H9 (cell line): ENCODE measurements around the gene CRHR2. TPM values are rescaled to one million over a fixed set of nuclear protein-coding genes. Genes with fewer than 3 reads are reported as not detected.

Experiments
- DNase-seq: peaks from one replicate; pipeline ENCODE4 v3.0.0-alpha.2; 2017
- H2AFZ ChIP-seq: one replicate; pipeline ENCODE4 v1.6.1; 2013; ENCODE audit warnings: mild to moderate bottlenecking, low read length, control low read depth, moderate library complexity
- H2AK5ac ChIP-seq: 2 replicates; pipeline ENCODE4 v1.6.1; 2013; ENCODE audit warnings: low read length, control low read depth, mixed read lengths; ENCODE audit not compliant: insufficient read length
- H2BK120ac ChIP-seq: one replicate; pipeline ENCODE4 v1.6.1; 2013; ENCODE audit warnings: low read depth, mild to moderate bottlenecking, low read length, control low read depth, inconsistent platforms; ENCODE audit not compliant: poor library complexity, severe bottlenecking
- H2BK12ac ChIP-seq: 2 replicates; pipeline ENCODE4 v1.6.1; 2013; ENCODE audit warnings: low read length, control low read depth, mixed read lengths, low read depth; ENCODE audit not compliant: insufficient read length
- H2BK15ac ChIP-seq: 2 replicates; pipeline ENCODE4 v1.6.1; 2013; ENCODE audit warnings: low read depth, low read length, control low read depth
- H2BK20ac ChIP-seq: one replicate; pipeline ENCODE4 v1.6.1; 2013; ENCODE audit warnings: low read depth, mild to moderate bottlenecking, low read length, control low read depth, inconsistent platforms; ENCODE audit not compliant: poor library complexity, severe bottlenecking
- H2BK5ac ChIP-seq: 2 replicates; pipeline ENCODE4 v1.6.1; 2013; ENCODE audit warnings: low read length, control low read depth, mixed read lengths; ENCODE audit not compliant: insufficient read length
- H3K14ac ChIP-seq: 2 replicates; pipeline ENCODE4 v1.6.1; 2013; ENCODE audit warnings: low read length, control low read depth; ENCODE audit not compliant: insufficient read depth
- H3K18ac ChIP-seq: 2 replicates; pipeline ENCODE4 v1.6.1; 2013; ENCODE audit warnings: low read depth, mild to moderate bottlenecking, mixed read lengths, low read length, control low read depth; ENCODE audit not compliant: insufficient read length
- H3K23ac ChIP-seq: 2 replicates; pipeline ENCODE4 v1.6.1; 2013; ENCODE audit warnings: low read length, control low read depth, mixed read lengths, low read depth; ENCODE audit not compliant: insufficient read length
- H3K23me2 ChIP-seq: 2 replicates; pipeline ENCODE4 v1.6.1; 2013; ENCODE audit warnings: low read depth, mild to moderate bottlenecking, mixed read lengths, low read length, control low read depth; ENCODE audit not compliant: insufficient read length, poor library complexity, severe bottlenecking
- H3K27ac ChIP-seq: 2 replicates; pipeline ENCODE4 v1.5.1; 2013; ENCODE audit warnings: low read length, control low read depth, mixed read lengths, low read depth; ENCODE audit not compliant: insufficient read length
- H3K27me3 ChIP-seq: 2 replicates; pipeline ENCODE4 v1.6.1; 2013; ENCODE audit warnings: low read length, control low read depth, inconsistent platforms; ENCODE audit not compliant: insufficient read depth
- H3K4ac ChIP-seq: 2 replicates; pipeline ENCODE4 v1.6.1; 2013; ENCODE audit warnings: low read depth, mild to moderate bottlenecking, control low read depth, inconsistent platforms, low read length, moderate library complexity
- H3K4me1 ChIP-seq: 2 replicates; pipeline ENCODE4 v1.6.1; 2013; ENCODE audit warnings: low read length, control low read depth, inconsistent platforms; ENCODE audit not compliant: insufficient read depth
- H3K4me2 ChIP-seq: 2 replicates; pipeline ENCODE4 v1.6.1; 2013; ENCODE audit warnings: low read length, control low read depth, mixed read lengths; ENCODE audit not compliant: insufficient read length, insufficient read depth
- H3K56ac ChIP-seq: 2 replicates; pipeline ENCODE4 v1.6.1; 2013; ENCODE audit warnings: low read depth, mild to moderate bottlenecking, mixed read lengths, low read length, control low read depth; ENCODE audit not compliant: insufficient read length
- H3K79me1 ChIP-seq: 2 replicates; pipeline ENCODE4 v1.6.1; 2013; ENCODE audit warnings: low read depth, mild to moderate bottlenecking, moderate library complexity, low read length, control low read depth, inconsistent platforms; ENCODE audit not compliant: insufficient read depth, poor library complexity, severe bottlenecking
- H3K79me2 ChIP-seq: 2 replicates; pipeline ENCODE4 v1.6.1; 2013; ENCODE audit warnings: low read length, control low read depth, inconsistent platforms; ENCODE audit not compliant: insufficient read depth
- H3K9ac ChIP-seq: 2 replicates; pipeline ENCODE4 v1.6.1; 2013; ENCODE audit warnings: low read length, control low read depth, mixed read lengths; ENCODE audit not compliant: insufficient read length; ENCODE audit errors: extremely low read depth
- H3K9me3 ChIP-seq: one replicate; pipeline ENCODE4 v1.6.1; 2013; ENCODE audit warnings: low read depth, low read length, inconsistent platforms; ENCODE audit not compliant: control insufficient read depth
- H3T11ph ChIP-seq: one replicate; pipeline ENCODE4 v1.6.1; 2013; ENCODE audit warnings: mild to moderate bottlenecking, low read length, control low read depth, inconsistent platforms
- H4K20me1 ChIP-seq: one replicate; pipeline ENCODE4 v1.6.1; 2013; ENCODE audit not compliant: control insufficient read depth, insufficient read length, insufficient read depth
- H4K5ac ChIP-seq: 2 replicates; pipeline ENCODE4 v1.6.1; 2013; ENCODE audit warnings: low read depth, mild to moderate bottlenecking, mixed read lengths, low read length, control low read depth; ENCODE audit not compliant: insufficient read length
- H4K8ac ChIP-seq: replicated peaks from 2 replicates; pipeline ENCODE4 v1.6.1; 2013; ENCODE audit warnings: low read length, control low read depth, mixed read lengths, low read depth; ENCODE audit not compliant: insufficient read length
- H4K91ac ChIP-seq: 2 replicates; pipeline ENCODE4 v1.6.1; 2013; ENCODE audit warnings: low read depth, mild to moderate bottlenecking, moderate library complexity, mixed read lengths, low read length, control low read depth; ENCODE audit not compliant: insufficient read length
- H3K27ac Mint-ChIP-seq, 3 experiments: 2 replicates in 2 of 3; 3 replicates in 1 of 3; pipeline ENCODE4 v1.8.0; 2020 to 2021; ENCODE audit warnings: mixed read lengths in 3 of 3, mild to moderate bottlenecking in 1 of 3, moderate library complexity in 1 of 3
- H3K27me3 Mint-ChIP-seq: 2 replicates; pipeline ENCODE4 v1.8.0; 2021; ENCODE audit warnings: low read depth, mild to moderate bottlenecking, moderate library complexity, mixed read lengths
- H3K36me3 Mint-ChIP-seq, 3 experiments: 2 replicates in 2 of 3; 3 replicates in 1 of 3; pipeline ENCODE4 v1.8.0; 2020 to 2021; ENCODE audit warnings: low read depth in 3 of 3, mixed read lengths in 3 of 3; ENCODE audit not compliant: insufficient read depth in 1 of 3
- H3K4me1 Mint-ChIP-seq, 2 experiments: 2 replicates each; pipeline ENCODE4 v1.8.0; 2020; ENCODE audit warnings: mixed read lengths in 2 of 2
- H3K4me3 Mint-ChIP-seq, 2 experiments: 2 replicates in 1 of 2; 3 replicates in 1 of 2; pipeline ENCODE4 v1.8.0; 2020 to 2021; ENCODE audit warnings: mild to moderate bottlenecking in 2 of 2, mixed read lengths in 2 of 2, moderate library complexity in 1 of 2
- H3K9me3 Mint-ChIP-seq, 2 experiments: 2 replicates in 1 of 2; 3 replicates in 1 of 2; pipeline ENCODE4 v1.8.0; 2020; ENCODE audit warnings: mild to moderate bottlenecking in 2 of 2, mixed read lengths in 2 of 2, moderate library complexity in 1 of 2
- WGBS: extraction: QIAGEN DNeasy Blood & Tissue Kit; methylation state at CpG from one replicate; pipeline ENCODE4 v1.1.7; 2013; ENCODE audit warnings: missing lambda C conversion rate, low lambda C conversion rate, mixed read lengths; ENCODE audit not compliant: insufficient read length; ENCODE audit errors: extremely low coverage; 5-methylcytosine and 5-hydroxymethylcytosine counted together
- total RNA-seq: library from RNA; stranded (reverse); gene quantifications from 2 replicates; pipeline ENCODE4 v1.2.1, GENCODE V29; 2021
- TF ChIP-seq, protein P1 (sequence below): fragments of 200-600 bp; sonication (generic); conservative IDR thresholded peaks from 3 replicates; pipeline ENCODE4 v1.8.0; 2021; ENCODE audit warnings: antibody characterized with exemption, mild to moderate bottlenecking

The CRHR2 gene
- total RNA-seq, 1 experiment from 2014 or later, result 0.07 TPM

DNA sequence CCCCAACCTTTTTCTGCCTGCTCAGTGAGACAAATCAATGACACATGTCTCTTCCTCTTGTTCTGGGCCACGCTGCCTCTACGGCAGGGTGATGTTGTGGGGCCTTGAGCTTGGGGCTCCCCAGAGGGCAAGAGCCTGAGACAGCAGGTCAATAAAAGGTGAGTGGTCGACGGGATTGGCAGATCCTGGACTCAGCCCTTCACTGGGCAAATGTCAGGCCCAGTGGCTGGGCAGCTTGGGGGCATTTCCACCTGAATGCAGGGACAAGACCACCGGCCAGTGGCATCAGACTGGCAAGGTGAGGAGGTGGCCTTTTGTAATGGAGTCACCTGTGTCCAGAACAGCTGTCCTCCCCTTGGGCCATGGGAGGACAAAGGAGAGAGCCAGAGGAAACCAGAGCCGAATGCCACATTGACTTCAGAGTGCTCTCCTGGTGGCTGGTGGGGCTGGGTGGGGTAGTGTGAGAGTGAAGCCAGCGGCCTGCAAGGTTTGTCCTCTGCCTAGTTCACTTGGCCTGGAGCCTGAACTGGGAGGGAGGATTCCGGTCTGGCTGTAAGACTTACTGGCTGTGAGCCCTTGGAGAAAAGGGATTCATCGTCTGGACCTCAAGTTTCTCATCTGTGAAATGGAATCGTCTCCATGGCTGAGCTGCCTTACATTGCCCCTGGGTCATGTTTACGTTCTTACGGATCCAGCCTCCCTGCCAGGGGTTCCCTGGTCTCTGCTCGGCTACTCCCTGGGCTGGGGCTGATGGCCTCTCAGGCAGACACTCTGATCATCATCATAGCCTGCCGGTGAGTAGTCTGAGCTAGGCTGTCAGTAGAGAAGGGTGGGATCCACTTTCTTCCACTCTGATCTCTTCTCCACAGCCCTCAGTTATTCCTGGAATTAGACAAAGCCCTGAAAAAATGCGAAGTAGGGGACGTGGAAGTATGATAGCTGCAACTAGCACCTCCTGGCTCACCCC, 25.4 kb upstream of the CRHR2 start:
- H3K23ac ChIP-seq, result no peak overlapping the region
- H3K4ac ChIP-seq, result no peak overlapping the region
- no peak overlapping the region for H3K4me2 ChIP-seq
- H2BK12ac ChIP-seq, result no peak overlapping the region
- no peak overlapping the region for H4K91ac ChIP-seq
- H4K5ac ChIP-seq, result no peak overlapping the region
- no peak overlapping the region for H2BK20ac ChIP-seq
- Mint-ChIP-seq H3K9me3 (no peaks in the 10 kb centered on the region; a peak in 1 of 5 replicates), H3K27ac (peak overlapping the region in 1 of 3 experiments; percentile 56; a peak in 2 of 7 replicates), H3K4me3 (no peak overlapping the region), H3K36me3 (no peaks in the 10 kb centered on the region), H3K4me1 (peaks cover 11% of the 10 kb centered on the region in 2 experiments), H3K27me3 (peaks cover 9% of the 10 kb centered on the region)
- H3K9ac ChIP-seq, result no peak overlapping the region
- H3K23me2 ChIP-seq, result no peaks in the 10 kb centered on the region
- no peak overlapping the region for H2BK120ac ChIP-seq
- H4K20me1 ChIP-seq, result no peaks in the 10 kb centered on the region
- no peak overlapping the region for H2AK5ac ChIP-seq
- WGBS, result no CpG with 5 or more reads among the region's 16 CpGs
- no peak overlapping the region for H3K18ac ChIP-seq
- no peaks in the 10 kb centered on the region for H3K27me3 ChIP-seq
- no peak overlapping the region for H2BK5ac ChIP-seq
- H3K14ac ChIP-seq, result no peak overlapping the region
- H3T11ph ChIP-seq, result no peak overlapping the region
- no peak overlapping the region for H3K56ac ChIP-seq
- TF ChIP-seq, protein P1, sequence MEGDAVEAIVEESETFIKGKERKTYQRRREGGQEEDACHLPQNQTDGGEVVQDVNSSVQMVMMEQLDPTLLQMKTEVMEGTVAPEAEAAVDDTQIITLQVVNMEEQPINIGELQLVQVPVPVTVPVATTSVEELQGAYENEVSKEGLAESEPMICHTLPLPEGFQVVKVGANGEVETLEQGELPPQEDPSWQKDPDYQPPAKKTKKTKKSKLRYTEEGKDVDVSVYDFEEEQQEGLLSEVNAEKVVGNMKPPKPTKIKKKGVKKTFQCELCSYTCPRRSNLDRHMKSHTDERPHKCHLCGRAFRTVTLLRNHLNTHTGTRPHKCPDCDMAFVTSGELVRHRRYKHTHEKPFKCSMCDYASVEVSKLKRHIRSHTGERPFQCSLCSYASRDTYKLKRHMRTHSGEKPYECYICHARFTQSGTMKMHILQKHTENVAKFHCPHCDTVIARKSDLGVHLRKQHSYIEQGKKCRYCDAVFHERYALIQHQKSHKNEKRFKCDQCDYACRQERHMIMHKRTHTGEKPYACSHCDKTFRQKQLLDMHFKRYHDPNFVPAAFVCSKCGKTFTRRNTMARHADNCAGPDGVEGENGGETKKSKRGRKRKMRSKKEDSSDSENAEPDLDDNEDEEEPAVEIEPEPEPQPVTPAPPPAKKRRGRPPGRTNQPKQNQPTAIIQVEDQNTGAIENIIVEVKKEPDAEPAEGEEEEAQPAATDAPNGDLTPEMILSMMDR, result no peak
- DNase-seq, result no peak
- H2AFZ ChIP-seq, result no peak overlapping the region
- H3K27ac ChIP-seq, result no peak overlapping the region
- no peaks in the 10 kb centered on the region for H3K9me3 ChIP-seq
- H2BK15ac ChIP-seq, result no peak overlapping the region
- no peak overlapping the region for H4K8ac ChIP-seq
- H3K4me1 ChIP-seq, result no peaks in the 10 kb centered on the region
- no peaks in the 10 kb centered on the region for H3K79me2 ChIP-seq
- no peaks in the 10 kb centered on the region for H3K79me1 ChIP-seq
